HG02884 (cell line): ENCODE results near the gene PARP1.
A peak's percentile ranks its signal among the peaks of the same experiment; 100 is the strongest.

Experiments
- ATAC-seq: cut with Tn5 transposase; IDR thresholded peaks from one replicate; pipeline ENCODE4 v1.9.1; 2021; ENCODE audit warnings: mild to moderate bottlenecking, moderate library complexity; ENCODE audit not compliant: unreplicated experiment

Gene PARP1

DNA sequence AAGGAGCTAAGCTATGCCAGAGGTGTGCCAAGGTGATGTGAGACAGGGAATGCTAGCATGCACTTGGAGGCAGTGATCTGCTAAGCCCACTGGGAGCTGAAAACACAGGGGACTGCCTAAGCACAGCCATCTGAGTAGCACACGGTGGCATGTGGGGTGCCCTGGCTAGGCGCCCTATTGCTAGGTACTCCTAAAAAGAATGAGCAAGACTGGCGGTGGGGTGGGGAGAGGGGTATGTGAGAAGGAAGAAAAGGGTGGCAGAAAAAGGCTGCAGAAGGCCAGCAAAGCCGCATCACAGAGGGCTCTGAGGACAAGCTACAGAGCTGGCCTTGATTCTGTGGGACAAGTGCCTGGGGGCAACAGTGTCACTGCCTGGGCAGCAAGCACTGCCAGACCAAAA is 23.9 kb downstream of the PARP1 start:
- ATAC-seq: no peak

DNA sequence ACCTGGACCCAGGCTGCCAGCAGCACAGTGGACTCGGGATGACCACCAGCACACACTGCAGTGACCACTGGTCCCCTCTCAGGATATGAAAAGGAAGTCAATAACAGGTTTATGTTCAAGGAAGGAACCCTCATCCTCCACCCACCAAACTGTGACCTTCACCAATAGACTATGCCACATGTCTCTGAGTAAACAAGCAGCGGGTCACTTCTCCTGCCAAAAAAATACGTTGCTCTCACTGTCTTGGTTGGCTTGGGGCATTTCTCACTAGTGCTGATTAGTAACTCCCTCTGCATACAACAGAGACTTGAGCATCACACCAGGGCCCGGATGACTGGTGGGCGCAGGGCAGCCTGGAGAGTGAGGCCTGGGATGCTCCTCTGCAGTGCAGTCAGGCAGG is 25.9 kb downstream of the PARP1 start:
- no peak for ATAC-seq

DNA sequence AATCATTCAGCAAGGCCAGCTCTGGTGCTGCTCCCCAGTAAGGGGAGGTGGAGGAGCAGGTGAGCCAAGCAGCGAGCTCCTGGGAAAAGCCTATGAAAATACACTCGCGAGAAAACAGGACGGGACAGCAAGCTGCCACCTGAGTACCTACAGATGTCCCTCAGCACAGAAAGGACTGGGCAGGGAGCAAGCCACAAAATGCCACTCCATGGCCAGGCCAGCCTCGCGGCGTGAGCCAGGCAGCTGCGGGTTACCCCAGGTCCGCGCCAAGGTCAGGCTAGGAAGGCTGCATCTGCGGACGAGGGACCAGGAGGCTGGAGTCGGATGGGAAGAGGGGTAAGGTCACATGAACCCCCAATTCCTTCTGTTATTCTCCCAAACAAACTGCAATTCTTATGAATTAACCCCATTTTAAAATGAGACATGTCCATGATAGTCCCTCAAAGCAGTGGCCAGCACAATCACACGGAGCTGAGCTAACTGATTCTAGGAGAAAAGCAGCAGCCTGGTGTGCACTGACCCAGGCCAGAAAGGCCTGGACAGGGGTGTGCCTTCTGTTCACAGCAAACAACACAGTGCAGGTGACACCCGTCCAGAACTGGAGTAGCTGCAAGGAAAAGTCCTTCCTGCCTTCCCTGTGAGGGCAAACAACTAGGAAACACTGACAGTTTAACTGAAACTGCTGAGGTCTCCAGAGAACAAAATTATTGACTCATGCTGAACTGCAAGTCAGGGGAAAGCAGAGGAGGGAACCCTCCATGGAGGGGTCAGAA is 26.5 kb downstream of the PARP1 start:
- ATAC-seq: no peak

DNA sequence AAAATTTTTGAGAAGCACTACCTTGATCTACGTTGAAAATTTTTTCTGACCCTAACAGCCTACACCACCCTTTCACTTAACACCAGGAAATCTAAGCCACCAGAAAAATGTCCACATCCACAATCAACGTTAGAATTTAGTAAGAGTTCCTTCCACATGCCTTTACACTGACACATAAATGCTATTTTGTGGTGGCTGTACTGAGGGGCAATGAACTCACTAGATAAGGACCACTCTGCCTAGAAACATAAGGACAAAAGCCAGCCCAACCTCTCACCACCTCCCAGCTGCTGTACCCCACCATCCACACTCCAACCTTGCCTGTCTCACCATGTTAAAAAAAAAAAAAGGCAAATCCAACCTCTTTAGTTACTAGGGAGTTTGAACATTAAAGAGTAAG is 29.8 kb downstream of the PARP1 start:
- no peak for ATAC-seq

DNA sequence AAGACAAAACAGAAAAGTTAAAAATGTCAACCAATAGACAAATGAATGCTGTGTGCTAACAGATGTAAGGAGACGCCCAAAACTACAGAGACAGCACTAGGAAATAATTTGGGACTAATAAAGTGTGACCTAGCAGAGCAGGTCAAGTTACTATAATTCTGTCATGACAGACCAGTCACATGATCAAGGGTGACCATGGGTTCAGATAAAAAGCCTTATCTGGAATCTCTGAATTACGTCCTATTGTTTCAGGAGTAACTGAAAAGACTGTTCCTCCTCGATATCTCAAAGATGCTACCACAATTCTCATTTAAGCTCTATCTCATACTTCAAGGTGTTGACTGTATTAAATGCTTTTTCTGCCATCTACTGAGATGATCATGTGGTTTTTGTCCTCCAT is 31.6 kb downstream of the PARP1 start:
- no peak for ATAC-seq

DNA sequence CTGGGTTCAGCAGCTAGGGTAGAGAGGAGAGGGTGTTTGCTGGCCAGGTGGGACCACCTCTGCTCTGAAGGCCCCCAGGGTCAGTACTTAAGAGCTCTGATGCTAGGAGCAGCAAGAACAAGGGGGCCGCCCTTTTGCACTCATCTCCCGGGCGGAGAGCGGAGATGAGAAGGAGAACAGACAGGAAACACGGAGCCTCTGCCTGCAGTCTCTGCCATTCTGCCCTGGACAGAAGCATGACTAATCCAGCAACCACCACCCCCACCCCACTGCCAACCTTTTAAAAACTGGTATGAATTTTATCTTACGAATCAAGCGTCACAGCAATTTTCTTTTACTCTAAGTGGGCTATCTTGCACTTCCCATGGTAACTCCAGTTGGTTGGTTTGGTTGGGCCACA is 34.5 kb downstream of the PARP1 start:
- ATAC-seq: no peak

DNA sequence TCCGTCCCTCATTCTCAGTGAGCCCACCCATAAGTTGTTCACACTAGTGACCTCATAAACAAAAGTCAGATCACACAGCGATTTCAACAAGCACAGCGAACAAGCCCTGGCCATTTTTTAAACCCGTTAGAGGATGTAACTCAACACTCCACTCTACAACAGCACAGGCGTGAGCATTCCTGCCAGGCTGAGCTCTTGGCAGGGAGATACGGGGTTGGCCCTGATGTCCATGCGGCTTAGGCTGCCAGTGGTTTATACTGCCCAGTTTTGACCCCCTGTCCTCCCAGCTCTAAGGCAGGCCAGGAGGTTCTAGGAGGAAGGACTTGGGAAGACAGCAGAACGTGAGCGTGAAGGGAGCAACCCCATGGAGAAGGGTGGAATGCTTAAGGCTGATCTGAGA is 35.0 kb downstream of the PARP1 start:
- ATAC-seq: no peak

DNA sequence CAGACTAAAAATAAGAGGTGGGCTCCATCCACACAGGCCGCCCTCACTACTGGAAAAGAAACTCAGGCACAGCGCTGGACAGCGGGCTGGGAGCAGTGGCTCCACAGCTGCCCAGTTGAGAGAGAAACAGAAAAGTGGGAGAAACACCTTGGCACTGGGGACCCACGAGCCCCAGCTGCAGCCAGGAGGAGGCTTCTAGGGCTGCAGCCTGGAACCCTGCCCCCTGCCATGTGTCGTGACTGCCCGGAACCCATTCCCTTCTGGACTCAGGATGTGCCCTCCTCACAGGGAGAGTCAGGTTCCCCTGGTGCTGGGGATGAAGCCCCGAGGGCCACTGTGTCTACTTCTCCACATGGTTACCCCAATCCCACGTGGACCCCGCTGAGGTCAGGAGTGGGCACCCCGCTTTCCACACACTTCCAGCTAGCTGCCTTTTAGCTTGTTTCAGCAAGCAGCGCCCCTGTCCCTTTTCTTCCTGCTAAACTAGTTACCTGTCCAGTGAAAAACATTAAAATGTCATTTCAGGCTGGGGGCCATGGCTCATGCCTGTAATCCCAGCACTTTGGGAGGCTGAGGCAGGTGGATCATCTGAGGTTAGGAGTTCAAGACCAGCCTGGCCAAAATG is 35.9 kb downstream of the PARP1 start:
- ATAC-seq: no peak

DNA sequence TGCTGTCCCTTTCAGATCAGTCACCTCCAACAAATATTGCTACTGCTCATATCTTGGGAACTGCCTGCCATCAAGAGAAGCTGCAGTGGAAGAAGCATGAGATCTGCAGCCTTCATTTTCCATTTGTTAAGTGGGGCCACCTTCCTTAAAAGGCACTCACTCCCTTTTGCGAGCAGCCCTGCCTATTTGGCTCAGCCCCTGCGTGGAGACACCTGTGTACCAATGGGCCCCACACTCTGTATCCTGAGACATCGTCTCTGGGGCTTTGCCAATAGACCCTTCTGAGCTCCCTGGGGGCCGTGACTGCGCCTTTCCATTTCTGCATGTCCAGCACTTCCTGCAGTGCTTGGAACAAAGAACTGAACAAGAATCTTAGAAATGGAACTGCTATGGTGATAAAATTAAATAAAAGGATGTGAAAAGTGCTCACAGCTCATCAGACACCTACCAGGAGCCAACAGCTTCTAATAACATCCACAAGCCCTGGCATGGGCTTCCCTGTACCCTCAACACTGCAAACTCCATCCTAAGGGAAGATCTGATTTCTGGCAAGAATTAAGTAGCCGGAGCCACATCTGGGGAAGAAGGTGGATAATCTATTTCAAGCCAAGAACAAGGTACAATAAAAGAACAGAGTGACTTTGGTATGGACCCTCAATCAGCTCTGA is 36.7 kb downstream of the PARP1 start:
- ATAC-seq: no peak

DNA sequence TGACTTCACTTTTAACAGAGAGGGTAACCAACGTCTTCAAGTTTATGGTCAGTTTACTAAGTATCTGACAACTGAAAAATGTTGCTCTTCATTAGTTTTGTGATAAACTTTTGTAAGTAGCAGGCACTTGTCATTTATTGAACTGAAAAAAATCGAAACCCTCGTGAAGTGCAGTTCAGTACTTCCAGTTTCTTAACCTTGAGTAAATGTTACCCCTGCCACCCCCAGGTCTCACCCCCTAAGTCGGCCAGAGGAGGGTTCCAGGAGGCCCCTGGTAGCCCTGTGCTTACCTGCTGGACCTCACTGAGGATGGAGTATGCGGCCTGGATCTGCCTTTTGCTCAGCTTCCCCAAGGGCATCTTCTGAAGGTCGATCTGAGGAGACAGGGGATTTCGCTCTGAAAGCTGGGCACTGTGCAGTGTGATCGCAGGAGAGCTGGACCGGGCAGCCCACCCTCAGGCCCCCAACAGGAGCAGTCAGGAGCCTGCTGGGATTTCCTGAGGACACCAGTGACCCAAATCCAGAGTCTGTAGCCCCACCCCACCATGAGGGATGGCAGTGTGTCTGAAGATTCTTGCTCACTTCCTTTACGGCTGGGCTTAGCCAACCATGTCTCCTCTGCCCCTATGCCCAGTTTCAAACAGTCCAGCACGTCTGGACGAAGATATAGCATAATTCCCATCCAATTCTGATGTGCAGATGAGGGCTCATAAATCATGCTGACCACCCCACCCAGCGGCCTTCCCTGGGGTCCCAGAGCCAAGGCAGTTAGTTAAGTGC is 37.6 kb downstream of the PARP1 start:
- ATAC-seq: no peak

DNA sequence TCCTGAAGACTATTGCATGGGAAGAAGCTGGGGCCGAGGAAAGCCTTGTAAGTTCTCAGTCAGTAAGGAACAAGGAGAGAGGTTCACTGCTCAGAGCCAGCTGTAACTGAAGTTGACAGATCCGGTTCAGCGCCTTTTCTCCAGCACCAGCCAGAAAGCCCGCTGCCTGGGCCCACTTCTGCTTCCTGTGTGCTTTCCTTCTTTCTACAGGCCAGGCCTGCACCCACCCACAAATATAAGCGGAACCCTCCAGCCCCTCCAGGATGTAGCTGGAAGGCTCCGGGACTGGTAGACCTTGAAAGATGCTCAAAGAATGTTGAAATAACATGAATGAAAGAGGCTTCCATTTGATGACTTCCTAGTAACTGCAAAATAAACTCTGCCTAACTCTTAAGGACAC is 38.8 kb downstream of the PARP1 start:
- no peak for ATAC-seq

DNA sequence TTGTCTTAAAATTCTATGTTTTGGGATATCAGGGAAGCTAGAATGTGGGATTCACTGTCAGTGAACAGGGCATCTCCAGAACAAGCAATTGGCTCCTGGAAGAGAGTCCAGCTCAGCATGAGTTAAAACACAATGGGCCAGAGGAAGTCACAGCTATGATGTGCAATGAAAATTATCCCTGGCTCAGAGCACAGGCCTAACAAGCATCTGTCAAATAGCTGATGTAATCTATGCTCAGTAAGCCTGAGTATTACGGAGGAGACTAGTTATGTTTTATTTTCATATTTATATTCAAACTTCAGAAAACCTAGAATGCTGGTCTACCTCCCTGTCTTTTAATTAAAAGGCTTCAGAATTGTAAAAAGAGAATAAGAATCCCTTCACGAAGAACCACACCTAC is 41.6 kb downstream of the PARP1 start:
- no peak for ATAC-seq

DNA sequence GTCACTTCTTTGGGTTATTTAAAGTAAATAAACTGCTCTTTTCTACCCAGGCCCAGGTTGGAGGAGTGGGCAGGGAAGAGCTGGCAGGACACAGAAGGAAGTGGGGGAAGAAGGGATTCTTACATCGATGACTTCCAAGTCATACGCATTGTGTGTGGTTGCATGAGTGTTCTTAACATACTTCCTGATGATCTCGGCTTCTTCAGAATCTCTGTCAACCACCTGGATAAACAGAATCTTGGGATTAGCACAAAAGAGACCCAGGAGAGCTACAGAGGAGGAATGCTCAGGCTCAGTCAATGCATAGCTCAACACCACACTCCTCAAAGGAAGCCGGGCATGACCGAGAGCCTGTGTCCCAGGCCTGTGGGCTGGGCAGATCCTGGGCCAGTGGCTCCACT is 42.1 kb downstream of the PARP1 start:
- ATAC-seq: no peak

DNA sequence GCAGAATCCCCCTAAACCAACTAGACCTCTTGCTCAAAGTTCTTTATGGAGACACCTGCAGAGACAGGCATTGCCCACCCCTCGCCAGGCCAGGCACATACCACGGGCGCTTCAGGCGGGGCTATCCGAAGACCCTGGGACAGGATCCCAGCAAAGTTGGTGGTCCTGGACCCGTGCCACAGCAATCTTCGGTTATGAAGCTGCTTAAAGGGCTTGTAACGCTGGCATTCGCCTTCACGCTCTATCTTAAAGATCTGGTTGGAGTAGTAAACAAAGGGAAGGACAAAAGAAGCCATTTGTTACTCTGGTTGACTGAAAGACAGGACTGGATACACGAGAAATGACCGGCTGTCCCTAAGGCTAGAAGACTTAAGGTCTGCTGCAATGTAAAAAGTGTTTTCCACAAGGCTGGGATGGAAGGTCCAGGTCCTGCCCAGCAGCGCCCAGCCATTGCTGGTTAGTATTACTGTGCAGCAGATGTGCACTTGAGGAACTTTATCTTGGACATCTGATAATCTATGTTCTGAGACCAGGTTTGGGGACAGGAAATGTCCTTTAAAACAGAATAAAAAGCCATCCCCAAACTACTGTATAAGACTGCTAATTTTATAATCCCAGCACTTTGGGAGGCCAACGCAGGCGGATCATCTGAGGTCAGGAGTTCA is 42.9 kb downstream of the PARP1 start:
- no peak for ATAC-seq

DNA sequence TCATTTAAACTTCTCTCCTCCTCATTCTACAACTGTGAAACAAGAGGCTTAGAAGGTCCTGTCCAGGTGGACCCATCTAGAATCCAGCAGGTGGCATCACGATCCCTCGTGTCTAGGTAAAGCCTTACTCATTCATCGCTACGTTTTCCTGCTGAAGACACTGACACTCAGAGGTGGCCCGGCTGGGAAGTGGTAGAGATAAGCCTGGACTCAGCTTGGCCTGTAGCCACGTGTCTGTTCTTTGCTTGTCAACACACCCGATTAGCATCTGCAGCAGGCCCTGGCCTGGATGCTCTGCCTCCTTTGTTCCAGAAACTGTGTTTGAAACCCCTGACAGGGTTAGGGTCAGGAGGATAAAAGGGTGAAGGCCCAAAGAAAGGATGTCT is 43.4 kb downstream of the PARP1 start:
- ATAC-seq: no peak

DNA sequence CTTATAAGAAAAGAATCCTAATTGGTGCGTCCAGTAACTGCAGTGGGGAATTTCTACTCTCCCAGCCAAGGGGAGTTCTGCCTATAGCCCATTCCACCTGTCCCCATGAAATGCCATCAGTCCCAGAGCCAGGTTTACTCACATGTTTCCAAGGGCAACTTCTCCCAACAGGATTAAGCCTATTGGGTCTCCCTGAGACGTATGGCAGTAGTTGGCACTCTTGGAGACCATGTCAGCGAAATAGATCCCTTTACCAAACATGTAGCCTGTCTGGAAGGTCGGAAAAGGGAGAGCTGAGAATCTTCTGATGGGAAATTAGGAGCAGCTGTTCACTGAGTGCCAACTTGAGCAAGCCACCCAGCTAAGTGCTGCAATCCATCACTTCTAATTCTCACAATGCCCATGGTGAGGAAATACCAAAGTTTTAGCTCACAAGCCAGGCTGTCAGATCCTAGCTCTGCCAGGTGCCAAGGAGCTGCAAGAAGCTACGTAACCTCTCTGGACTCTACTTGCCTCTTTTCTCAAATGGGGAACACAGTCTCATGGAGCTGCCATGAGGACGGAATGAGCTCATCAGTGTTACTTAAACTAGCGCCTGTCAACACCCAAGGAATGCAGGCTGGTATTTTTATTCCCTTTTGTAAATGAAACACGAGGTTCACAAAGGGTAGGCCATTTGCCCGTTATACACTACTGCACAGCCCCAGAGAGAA is 43.9 kb downstream of the PARP1 start:
- ATAC-seq: no peak

DNA sequence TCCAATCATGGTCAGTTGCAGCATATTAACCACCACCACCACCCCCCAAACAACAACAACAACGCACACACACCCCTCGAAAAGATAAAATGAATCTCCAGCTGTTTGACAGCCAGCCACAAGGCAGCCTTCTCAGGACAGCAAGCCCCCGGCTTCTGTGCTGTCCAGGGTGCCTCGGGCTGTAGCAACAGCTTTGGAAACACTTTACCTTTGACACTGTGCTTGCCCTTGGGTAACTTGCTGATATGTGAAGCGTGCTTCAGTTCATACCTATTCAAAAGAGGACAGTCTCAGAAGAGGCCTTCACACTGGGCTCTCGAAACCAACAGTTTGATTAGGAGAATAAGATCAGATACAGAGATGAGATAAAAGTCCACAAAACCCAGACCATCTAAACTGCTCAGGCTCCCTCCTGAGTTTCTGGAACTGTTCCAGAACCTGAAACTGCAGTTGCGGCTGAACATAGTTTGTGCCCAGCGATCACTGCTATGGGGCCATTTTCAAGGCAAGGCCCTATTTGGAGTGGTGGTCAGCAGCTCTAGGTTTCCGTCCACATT is 44.9 kb downstream of the PARP1 start:
- ATAC-seq: no peak

DNA sequence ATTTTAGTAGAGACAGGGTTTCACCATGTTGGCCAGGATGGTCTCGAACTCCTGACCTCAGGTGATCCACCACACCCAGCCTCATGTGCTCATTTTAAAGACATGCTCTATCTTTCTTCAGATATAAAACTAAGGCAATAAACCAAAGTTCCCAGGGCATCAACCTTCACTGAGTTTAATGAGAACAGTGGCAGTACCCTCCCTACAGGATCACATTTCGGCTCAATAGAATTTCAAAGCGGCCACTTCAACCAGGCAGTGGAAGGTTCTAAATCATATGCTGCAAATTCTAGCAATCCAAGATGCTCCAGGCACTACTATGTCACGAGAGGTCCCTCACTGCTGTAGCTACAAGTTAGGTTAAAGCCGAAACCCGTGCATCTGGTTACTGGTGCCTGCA is 45.5 kb downstream of the PARP1 start:
- ATAC-seq: no peak

DNA sequence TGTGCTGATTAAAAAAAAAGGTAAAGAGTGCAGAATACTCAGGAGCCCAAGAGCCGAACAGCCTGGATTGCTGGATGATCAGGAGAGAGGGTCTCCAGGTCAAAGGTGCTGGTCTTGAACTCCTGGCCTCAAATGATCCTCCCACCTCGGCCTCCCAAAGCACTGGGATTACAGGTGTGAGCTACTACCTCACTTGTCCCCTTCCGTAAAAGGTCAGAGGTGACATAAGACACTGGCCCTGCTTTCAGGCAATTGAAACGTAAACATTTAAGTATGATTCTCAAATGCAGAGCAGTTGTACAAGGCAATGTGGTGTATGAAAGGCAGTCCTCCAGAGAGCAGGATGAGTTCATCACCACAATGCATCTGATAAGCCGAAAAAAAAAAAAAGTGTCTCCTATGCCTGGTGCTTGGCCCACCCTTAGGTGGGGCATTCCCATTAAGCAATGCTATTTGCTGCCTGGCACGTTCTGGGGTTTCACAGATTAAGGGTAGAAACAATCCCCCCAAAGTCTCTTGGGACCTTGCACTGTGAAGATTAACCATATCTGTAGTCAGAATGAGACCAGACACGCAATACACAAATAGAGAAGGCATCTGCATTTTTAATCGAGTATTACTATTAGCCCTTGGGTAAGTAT is 47.7 kb downstream of the PARP1 start:
- ATAC-seq: peak; percentile 63

DNA sequence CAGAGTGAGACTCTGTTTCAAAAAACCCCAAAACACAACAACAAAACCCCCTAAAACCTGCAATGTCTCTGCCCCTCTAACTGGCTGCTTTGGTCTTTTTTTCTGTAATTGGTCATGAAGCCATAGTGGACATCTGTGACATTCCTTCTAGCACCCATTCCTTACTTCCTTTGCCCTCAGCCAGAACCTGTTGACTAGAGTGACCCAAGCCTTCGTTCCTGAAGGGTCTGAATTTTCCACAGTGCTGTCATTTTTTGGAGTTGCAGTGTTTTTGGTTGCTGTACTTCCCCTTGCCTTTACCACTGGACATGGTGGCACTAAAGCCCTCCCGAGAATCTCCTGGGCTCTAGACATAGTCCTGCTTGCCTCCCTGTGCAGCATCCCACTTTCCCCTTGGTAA is 50.5 kb downstream of the PARP1 start:
- ATAC-seq: no peak
